K562 (cell line): ENCODE measurements around the gene ARHGAP33. TPM values are rescaled to one million over a fixed set of nuclear protein-coding genes. Genes with fewer than 3 reads are reported as not detected.

Experiments
- ARID2 ChIP-seq: fragments of 450-650 bp; IDR thresholded peaks from 2 replicates; pipeline ENCODE4 v1.6.1; 2017; ENCODE audit warnings: antibody characterized with exemption, mild to moderate bottlenecking
- ATF2 ChIP-seq: sonication (generic); formaldehyde crosslinking; IDR thresholded peaks from 2 replicates; pipeline ENCODE4 v1.8.1; 2022; ENCODE audit warnings: missing genetic modification reagents
- BCOR ChIP-seq: fragments of 450-650 bp; IDR thresholded peaks from 2 replicates; pipeline ENCODE4 v1.6.1; 2016
- ESRRA ChIP-seq: fragments of 450-650 bp; IDR thresholded peaks from 2 replicates; pipeline ENCODE4 v1.6.1; 2014; ENCODE audit warnings: low read depth, mild to moderate bottlenecking, moderate library complexity, borderline replicate concordance
- FOSL1 ChIP-seq: fragments of 200-800 bp; sonication (Bioruptor generic); conservative IDR thresholded peaks from 2 replicates; pipeline ENCODE4 v1.6.1; 2016; ENCODE audit warnings: missing genetic modification characterization, missing compliant biosample characterization
- FOXJ3 ChIP-seq: sonication (generic); formaldehyde crosslinking; IDR thresholded peaks from 2 replicates; pipeline ENCODE4 v1.4.0; 2020; ENCODE audit warnings: mild to moderate bottlenecking, missing genetic modification reagents
- GATAD2A ChIP-seq: fragments of 450-650 bp; IDR thresholded peaks from 2 replicates; pipeline ENCODE4 v1.6.1; 2017
- HNRNPLL ChIP-seq: fragments of 200-400 bp; formaldehyde crosslinking; IDR thresholded peaks from 2 replicates; pipeline ENCODE4 v1.6.1; 2017; ENCODE audit warnings: low read length, low read depth, mild to moderate bottlenecking; ENCODE audit not compliant: poor library complexity, severe bottlenecking
- HOXB6 ChIP-seq: fragments of 250-450 bp; sonication (Bioruptor Pico); IDR thresholded peaks from 2 replicates; pipeline ENCODE4 v1.5.1; 2022; ENCODE audit warnings: mild to moderate bottlenecking, borderline replicate concordance
- KDM1A ChIP-seq, 2 experiments: fragments of 450-650 bp; IDR thresholded peaks; 2 replicates each; pipeline ENCODE4 v1.6.1; 2016; ENCODE audit warnings: mild to moderate bottlenecking in 2 of 2
- MYNN ChIP-seq, 2 experiments: sonication (generic); formaldehyde crosslinking in 1 of 2; IDR thresholded peaks; 2 replicates each; pipeline versions ENCODE4 v1.5.0 to v1.6.1; 2016 to 2020; ENCODE audit warnings: antibody characterized with exemption in 1 of 2, missing genetic modification reagents in 1 of 2
- NFIX ChIP-seq: fragments of 250-450 bp; sonication (Bioruptor Pico); IDR thresholded peaks from 2 replicates; pipeline ENCODE4 v1.4.0; 2020; ENCODE audit warnings: low read depth, mild to moderate bottlenecking, moderate library complexity
- POLR2AphosphoS2 ChIP-seq: IDR thresholded peaks from 2 replicates; pipeline ENCODE4 v1.6.1; 2012; ENCODE audit warnings: low read length, improper control_type of control experiment
- PTRF ChIP-seq: fragments of 450-650 bp; IDR thresholded peaks from 2 replicates; pipeline ENCODE4 v1.6.1; 2016; ENCODE audit warnings: mild to moderate bottlenecking, missing genetic modification characterization, missing compliant biosample characterization
- SIX5 ChIP-seq, 2 experiments: IDR thresholded peaks; 2 replicates each; pipeline ENCODE4 v1.6.1; 2011; ENCODE audit warnings: low read length in 2 of 2, borderline replicate concordance in 1 of 2, low read depth in 1 of 2, mild to moderate bottlenecking in 1 of 2, moderate library complexity in 1 of 2; ENCODE audit not compliant: insufficient read depth in 1 of 2
- SMAD4 ChIP-seq: fragments of 250-450 bp; sonication (Bioruptor Pico); conservative IDR thresholded peaks from 2 replicates; pipeline ENCODE4 v1.8.0; 2021; ENCODE audit warnings: inconsistent platforms, mild to moderate bottlenecking, moderate library complexity
- SOX6 ChIP-seq: fragments of 450-650 bp; IDR thresholded peaks from 2 replicates; pipeline ENCODE4 v1.6.1; 2014; ENCODE audit warnings: mild to moderate bottlenecking
- SRSF1 ChIP-seq: fragments of 200-400 bp; formaldehyde crosslinking; IDR thresholded peaks from 2 replicates; pipeline ENCODE4 v1.6.1; 2017; ENCODE audit warnings: mild to moderate bottlenecking, low read depth, low read length, moderate library complexity
- SRSF3 ChIP-seq: fragments of 200-400 bp; formaldehyde crosslinking; IDR thresholded peaks from 2 replicates; pipeline ENCODE4 v1.6.1; 2016; ENCODE audit warnings: mild to moderate bottlenecking, low read length, moderate library complexity; ENCODE audit not compliant: insufficient read depth
- TGIF2 ChIP-seq: sonication (generic); formaldehyde crosslinking; IDR thresholded peaks from 2 replicates; pipeline ENCODE4 v1.8.1; 2022; ENCODE audit warnings: mild to moderate bottlenecking, missing genetic modification reagents, moderate library complexity
- XRCC4 ChIP-seq: IDR thresholded peaks from one replicate; pipeline ENCODE4 v1.6.1; 2011; ENCODE audit not compliant: insufficient read depth, insufficient read length; ENCODE audit errors: extremely low read depth
- ZNF76 ChIP-seq: fragments of 250-450 bp; sonication (Bioruptor Pico); IDR thresholded peaks from 2 replicates; pipeline ENCODE4 v1.4.0; 2020; ENCODE audit warnings: mild to moderate bottlenecking, moderate library complexity, borderline replicate concordance
- polyA plus RNA-seq, 8 experiments: library from polyadenylated mRNA; depleted of rRNA in 4 of 8; stranded (reverse) in 5 of 8; unstranded in 3 of 8; fragments of >200 nt; fragmentation: Nextera tagmentation in 2 of 8; fragmentation: Illumina TruSeq in 1 of 8; extraction: Ambion mirVana in 2 of 8; extraction: Trizol in 1 of 8; gene quantifications; 2 replicates each; pipeline versions ENCODE4 v1.2.1 to v1.2.3, GENCODE V29; 2011 to 2014; ENCODE audit warnings: inconsistent platforms in 1 of 8, missing spikeins in 1 of 8
- total RNA-seq, 7 experiments: library from RNA; depleted of rRNA in 6 of 7; stranded (reverse); fragments of >200 nt in 6 of 7; fragmentation: Illumina TruSeq in 2 of 7; extraction: Trizol in 2 of 7; gene quantifications; 2 replicates each; pipeline versions ENCODE4 v1.2.1 to v1.2.3, GENCODE V29; 2011 to 2021; ENCODE audit warnings: low replicate concordance in 1 of 7
- TF ChIP-seq, protein P1 (sequence below): sonication (generic); formaldehyde crosslinking; IDR thresholded peaks from 2 replicates; pipeline ENCODE4 v1.8.0; 2022; ENCODE audit warnings: missing genetic modification reagents, mild to moderate bottlenecking, borderline replicate concordance
- TF ChIP-seq, protein P2 (sequence below): IDR thresholded peaks from 2 replicates; pipeline ENCODE4 v1.6.1; 2014; ENCODE audit warnings: antibody characterized with exemption

The ARHGAP33 gene
- total and polyA plus RNA-seq, 9 of the 15 experiments (the other 6 are each of a cell fraction or from before 2014, with no cell fraction given), result 0.06 to 26.6 (median 1.6) TPM; not detected in 1

DNA sequence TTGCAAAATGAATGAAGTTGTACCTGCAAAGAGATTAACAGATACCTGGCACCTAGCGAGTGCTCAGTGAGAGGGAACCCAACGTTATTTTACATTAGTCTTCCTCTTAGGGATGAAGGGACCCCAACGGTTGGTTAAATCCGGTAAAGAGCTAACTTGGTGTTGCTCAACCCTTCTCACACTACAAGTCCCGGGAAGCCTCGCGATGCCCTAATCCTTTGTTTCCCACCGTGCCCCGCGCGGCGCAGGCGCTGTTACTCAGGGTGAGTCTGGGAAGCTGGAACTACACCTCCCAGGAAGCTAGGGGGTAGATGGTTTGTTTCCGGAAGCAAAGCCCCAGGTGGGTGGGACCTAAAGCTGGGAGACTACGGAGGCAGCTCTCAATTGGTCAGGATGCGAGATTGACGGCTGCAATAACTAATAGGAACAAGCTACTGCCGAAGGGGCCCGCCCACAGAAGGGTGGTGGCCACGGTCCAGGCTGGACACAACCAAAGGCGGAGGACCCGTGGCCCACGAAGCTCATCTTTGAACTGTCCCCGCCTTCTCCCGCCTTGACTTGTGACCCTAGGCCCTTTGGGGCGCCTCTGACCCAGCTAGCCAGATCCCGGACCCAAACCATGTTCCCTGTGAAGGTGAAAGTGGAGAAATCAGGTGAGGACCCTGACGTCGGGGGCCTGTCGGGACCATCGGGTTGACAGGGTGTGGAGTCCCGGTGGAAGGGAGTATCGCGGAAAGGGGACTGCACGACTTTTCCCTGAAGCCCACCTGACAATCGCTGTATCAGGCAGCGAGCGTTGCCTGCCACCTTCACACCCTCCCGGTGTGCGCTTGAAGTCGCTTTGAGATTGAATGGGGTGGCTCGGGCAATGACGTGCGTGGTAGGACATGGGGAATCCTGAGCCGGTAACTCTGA lies 27.0 kb upstream of the ARHGAP33 start, which contains the start of gene LIN37 (continued):
- peak; percentile 91 to 95 for TF ChIP-seq SIX5 (IDR thresholded peaks at IDR 0.05; ENCODE audit: borderline replicate concordance in 1 of 2, insufficient read depth in 1 of 2, low read depth in 1 of 2, low read length in 2 of 2)
- TF ChIP-seq, protein P1, sequence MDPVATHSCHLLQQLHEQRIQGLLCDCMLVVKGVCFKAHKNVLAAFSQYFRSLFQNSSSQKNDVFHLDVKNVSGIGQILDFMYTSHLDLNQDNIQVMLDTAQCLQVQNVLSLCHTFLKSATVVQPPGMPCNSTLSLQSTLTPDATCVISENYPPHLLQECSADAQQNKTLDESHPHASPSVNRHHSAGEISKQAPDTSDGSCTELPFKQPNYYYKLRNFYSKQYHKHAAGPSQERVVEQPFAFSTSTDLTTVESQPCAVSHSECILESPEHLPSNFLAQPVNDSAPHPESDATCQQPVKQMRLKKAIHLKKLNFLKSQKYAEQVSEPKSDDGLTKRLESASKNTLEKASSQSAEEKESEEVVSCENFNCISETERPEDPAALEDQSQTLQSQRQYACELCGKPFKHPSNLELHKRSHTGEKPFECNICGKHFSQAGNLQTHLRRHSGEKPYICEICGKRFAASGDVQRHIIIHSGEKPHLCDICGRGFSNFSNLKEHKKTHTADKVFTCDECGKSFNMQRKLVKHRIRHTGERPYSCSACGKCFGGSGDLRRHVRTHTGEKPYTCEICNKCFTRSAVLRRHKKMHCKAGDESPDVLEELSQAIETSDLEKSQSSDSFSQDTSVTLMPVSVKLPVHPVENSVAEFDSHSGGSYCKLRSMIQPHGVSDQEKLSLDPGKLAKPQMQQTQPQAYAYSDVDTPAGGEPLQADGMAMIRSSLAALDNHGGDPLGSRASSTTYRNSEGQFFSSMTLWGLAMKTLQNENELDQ, result no peak
- no peak for TF ChIP-seq XRCC4
- TF ChIP-seq HOXB6, result no peak
- no peak for TF ChIP-seq KDM1A (IDR thresholded peaks at IDR 0.05)
- TF ChIP-seq ARID2, result no peak
- no peak for TF ChIP-seq FOSL1 (tag)
- TF ChIP-seq GATAD2A, result no peak
- no peak for TF ChIP-seq BCOR
- TF ChIP-seq, protein P2, sequence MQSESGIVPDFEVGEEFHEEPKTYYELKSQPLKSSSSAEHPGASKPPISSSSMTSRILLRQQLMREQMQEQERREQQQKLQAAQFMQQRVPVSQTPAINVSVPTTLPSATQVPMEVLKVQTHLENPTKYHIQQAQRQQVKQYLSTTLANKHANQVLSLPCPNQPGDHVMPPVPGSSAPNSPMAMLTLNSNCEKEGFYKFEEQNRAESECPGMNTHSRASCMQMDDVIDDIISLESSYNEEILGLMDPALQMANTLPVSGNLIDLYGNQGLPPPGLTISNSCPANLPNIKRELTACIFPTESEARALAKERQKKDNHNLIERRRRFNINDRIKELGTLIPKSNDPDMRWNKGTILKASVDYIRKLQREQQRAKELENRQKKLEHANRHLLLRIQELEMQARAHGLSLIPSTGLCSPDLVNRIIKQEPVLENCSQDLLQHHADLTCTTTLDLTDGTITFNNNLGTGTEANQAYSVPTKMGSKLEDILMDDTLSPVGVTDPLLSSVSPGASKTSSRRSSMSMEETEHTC, result no peak
- TF ChIP-seq SOX6, result no peak
- TF ChIP-seq SRSF3, result no peak
- TF ChIP-seq MYNN (IDR thresholded peaks at IDR 0.05), result no peak
- no peak for TF ChIP-seq MYNN (CRISPR knock-in tag; IDR thresholded peaks at IDR 0.05)
- no peak for TF ChIP-seq ATF2 (CRISPR knock-in tag)
- no peak for TF ChIP-seq SMAD4
- peak; percentile 47; the same call in 1 of the 2 replicates for TF ChIP-seq ESRRA
- TF ChIP-seq NFIX, result no peak
- peak; percentile 97 for TF ChIP-seq POLR2AphosphoS2
- TF ChIP-seq SRSF1, result no peak
- no peak for TF ChIP-seq HNRNPLL
- no peak for TF ChIP-seq PTRF (tag)
- TF ChIP-seq FOXJ3 (CRISPR knock-in tag), result no peak
- TF ChIP-seq TGIF2 (CRISPR knock-in tag), result no peak; the same call in 1 of the 2 replicates
- TF ChIP-seq ZNF76, result no peak
